Astrocyte (in vitro differentiated cells and primary cell): ENCODE data around the gene CHRNA4. TPM values are rescaled to one million over a fixed set of nuclear protein-coding genes. Genes with fewer than 3 reads are reported as not detected.

Experiments
- DNase-seq: peaks from one replicate; pipeline ENCODE4 v3.0.0-alpha.2; 2010; ENCODE audit warnings: low read depth
- FAIRE-seq: peaks from 2 replicates; lab custom pipeline; 2011; peaks lifted over from hg19 to GRCh38; lab: Jason Lieb, UNC
- H2AFZ ChIP-seq: 2 replicates; pipeline ENCODE4 v1.6.0; 2012; ENCODE audit warnings: low read depth, low read length, inconsistent platforms
- H3K27ac ChIP-seq: 2 replicates; pipeline ENCODE4 v1.5.1; 2011; ENCODE audit warnings: low read depth, low read length, inconsistent platforms
- H3K27me3 ChIP-seq: 2 replicates; pipeline ENCODE4 v1.6.0; 2011; ENCODE audit warnings: low read length, inconsistent platforms; ENCODE audit not compliant: insufficient read depth
- H3K36me3 ChIP-seq: 2 replicates; pipeline ENCODE4 v1.5.1; 2011; ENCODE audit warnings: low read length, inconsistent platforms; ENCODE audit not compliant: insufficient read depth
- H3K4me1 ChIP-seq: 2 replicates; pipeline ENCODE4 v1.5.1; 2011; ENCODE audit warnings: low read length, inconsistent platforms; ENCODE audit not compliant: insufficient read depth
- H3K4me2 ChIP-seq: 2 replicates; pipeline ENCODE4 v1.6.0; 2012; ENCODE audit warnings: low read length, inconsistent platforms
- H3K4me3 ChIP-seq: 2 replicates; pipeline ENCODE4 v1.5.1; 2011; ENCODE audit warnings: low read depth, mild to moderate bottlenecking, low read length, inconsistent platforms; ENCODE audit not compliant: insufficient read depth
- H3K79me2 ChIP-seq: 2 replicates; pipeline ENCODE4 v1.6.0; 2012; ENCODE audit warnings: mild to moderate bottlenecking, low read length, inconsistent platforms; ENCODE audit not compliant: insufficient read depth
- H3K9ac ChIP-seq: 2 replicates; pipeline ENCODE4 v1.6.0; 2012; ENCODE audit warnings: mild to moderate bottlenecking, low read length, inconsistent platforms
- H3K9me3 ChIP-seq: 2 replicates; pipeline ENCODE4 v1.5.1; 2012; ENCODE audit warnings: low read depth, mild to moderate bottlenecking, low read length, inconsistent platforms; ENCODE audit not compliant: insufficient read depth
- H4K20me1 ChIP-seq: 2 replicates; pipeline ENCODE4 v1.6.0; 2012; ENCODE audit warnings: low read length, inconsistent platforms; ENCODE audit not compliant: insufficient read depth
- H3K27ac Mint-ChIP-seq: one replicate; pipeline ENCODE4 v1.8.0; 2021; ENCODE audit warnings: mild to moderate bottlenecking, mixed read lengths; ENCODE audit not compliant: unreplicated experiment
- H3K27me3 Mint-ChIP-seq: one replicate; pipeline ENCODE4 v1.8.0; 2021; ENCODE audit warnings: low read depth, mixed read lengths; ENCODE audit not compliant: unreplicated experiment
- H3K36me3 Mint-ChIP-seq: one replicate; pipeline ENCODE4 v1.8.0; 2021; ENCODE audit warnings: low read depth, mixed read lengths; ENCODE audit not compliant: unreplicated experiment
- H3K4me1 Mint-ChIP-seq: one replicate; pipeline ENCODE4 v1.8.0; 2021; ENCODE audit warnings: low read depth, mixed read lengths; ENCODE audit not compliant: unreplicated experiment
- H3K4me3 Mint-ChIP-seq: one replicate; pipeline ENCODE4 v1.8.0; 2021; ENCODE audit warnings: mild to moderate bottlenecking, moderate library complexity, mixed read lengths; ENCODE audit not compliant: unreplicated experiment
- H3K9me3 Mint-ChIP-seq: one replicate; pipeline ENCODE4 v1.8.0; 2021; ENCODE audit warnings: mild to moderate bottlenecking, mixed read lengths; ENCODE audit not compliant: unreplicated experiment
- EZH2 ChIP-seq: IDR thresholded peaks from 2 replicates; pipeline ENCODE4 v1.6.1; 2012; ENCODE audit warnings: mild to moderate bottlenecking, low read length, inconsistent platforms; ENCODE audit not compliant: insufficient read depth
- total RNA-seq: library from RNA; stranded (reverse); gene quantifications from 2 replicates; pipeline ENCODE4 v1.2.1, GENCODE V29; 2021
- TF ChIP-seq, protein P1 (sequence below): IDR thresholded peaks from 2 replicates; pipeline ENCODE4 v1.5.1; 2011; ENCODE audit warnings: low read depth, mild to moderate bottlenecking, inconsistent platforms, low read length, moderate library complexity; ENCODE audit not compliant: insufficient read depth

Gene CHRNA4
- total RNA-seq, 1 donor from 2014 or later = 1.8 TPM

DNA sequence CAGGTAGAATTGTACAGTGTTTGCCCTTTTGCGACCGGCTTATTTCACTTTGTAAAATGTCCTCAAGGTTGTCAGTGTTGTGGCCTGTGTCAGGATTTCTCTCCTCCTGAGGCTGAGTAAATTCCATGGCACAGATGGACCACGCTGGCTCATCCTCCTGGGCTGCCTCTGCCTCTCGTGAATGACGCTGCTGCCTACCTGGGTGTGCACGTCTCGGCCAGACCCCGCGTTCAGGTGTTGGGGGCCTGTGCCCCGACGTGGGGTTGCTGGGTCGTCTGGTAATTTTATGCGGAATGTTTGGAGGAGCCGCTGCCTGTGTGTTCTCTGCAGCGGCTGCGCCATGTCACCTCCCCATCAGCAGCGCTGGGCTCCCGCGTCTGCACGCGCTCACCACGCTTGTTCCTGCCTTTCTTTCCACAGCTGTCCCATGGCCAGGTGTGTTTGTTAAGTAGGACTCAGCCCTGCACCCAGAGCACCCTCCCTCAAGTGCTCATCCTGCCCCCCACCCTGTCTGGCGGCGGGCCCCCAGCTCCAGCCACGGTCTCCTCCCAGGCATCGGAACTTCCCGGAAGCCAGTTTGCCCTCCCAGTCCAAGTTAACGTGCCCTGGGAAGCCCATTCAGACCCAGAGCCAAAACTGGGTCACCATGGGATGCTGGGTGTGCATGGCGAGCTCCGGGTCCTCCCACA is 36.1 kb upstream of the CHRNA4 start:
- no peak for FAIRE-seq
- no peaks in the 10 kb centered on the region for H3K27me3 ChIP-seq
- H3K79me2 ChIP-seq = no peaks in the 10 kb centered on the region

GRCh38 chr20:63396300-63396699 is 35.2 kb upstream of the CHRNA4 start:
- H3K4me3 Mint-ChIP-seq = no peak overlapping the region
- H3K4me1 Mint-ChIP-seq = no peaks in the 10 kb centered on the region
- H3K27me3 ChIP-seq = no peaks in the 10 kb centered on the region
- peaks cover 41% of the 10 kb centered on the region for H3K27me3 Mint-ChIP-seq
- FAIRE-seq = no peak
- H3K9me3 ChIP-seq = no peaks in the 10 kb centered on the region
- no peaks in the 10 kb centered on the region for H3K4me1 ChIP-seq
- H3K9ac ChIP-seq = no peak overlapping the region
- H3K4me2 ChIP-seq = no peak overlapping the region
- no peak for DNase-seq
- no peaks in the 10 kb centered on the region for H3K36me3 Mint-ChIP-seq
- H3K9me3 Mint-ChIP-seq = peaks cover 2% of the 10 kb centered on the region
- no peak for TF ChIP-seq EZH2
- TF ChIP-seq, protein P1, sequence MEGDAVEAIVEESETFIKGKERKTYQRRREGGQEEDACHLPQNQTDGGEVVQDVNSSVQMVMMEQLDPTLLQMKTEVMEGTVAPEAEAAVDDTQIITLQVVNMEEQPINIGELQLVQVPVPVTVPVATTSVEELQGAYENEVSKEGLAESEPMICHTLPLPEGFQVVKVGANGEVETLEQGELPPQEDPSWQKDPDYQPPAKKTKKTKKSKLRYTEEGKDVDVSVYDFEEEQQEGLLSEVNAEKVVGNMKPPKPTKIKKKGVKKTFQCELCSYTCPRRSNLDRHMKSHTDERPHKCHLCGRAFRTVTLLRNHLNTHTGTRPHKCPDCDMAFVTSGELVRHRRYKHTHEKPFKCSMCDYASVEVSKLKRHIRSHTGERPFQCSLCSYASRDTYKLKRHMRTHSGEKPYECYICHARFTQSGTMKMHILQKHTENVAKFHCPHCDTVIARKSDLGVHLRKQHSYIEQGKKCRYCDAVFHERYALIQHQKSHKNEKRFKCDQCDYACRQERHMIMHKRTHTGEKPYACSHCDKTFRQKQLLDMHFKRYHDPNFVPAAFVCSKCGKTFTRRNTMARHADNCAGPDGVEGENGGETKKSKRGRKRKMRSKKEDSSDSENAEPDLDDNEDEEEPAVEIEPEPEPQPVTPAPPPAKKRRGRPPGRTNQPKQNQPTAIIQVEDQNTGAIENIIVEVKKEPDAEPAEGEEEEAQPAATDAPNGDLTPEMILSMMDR = no peak
- no peaks in the 10 kb centered on the region for H4K20me1 ChIP-seq
- no peaks in the 10 kb centered on the region for H3K79me2 ChIP-seq
- no peak overlapping the region for H2AFZ ChIP-seq
- no peak overlapping the region for H3K27ac ChIP-seq
- H3K27ac Mint-ChIP-seq = no peak overlapping the region
- no peak overlapping the region for H3K4me3 ChIP-seq
- no peaks in the 10 kb centered on the region for H3K36me3 ChIP-seq

More for the DNA sequence above, 36.1 kb upstream of the CHRNA4 start:
- Mint-ChIP-seq H3K27me3 (peaks cover 47% of the 10 kb centered on the region), H3K4me1 (no peaks in the 10 kb centered on the region), H3K4me3 (no peak overlapping the region), H3K27ac (no peak overlapping the region), H3K36me3 (no peaks in the 10 kb centered on the region), H3K9me3 (no peaks in the 10 kb centered on the region)
- H3K27ac ChIP-seq = no peak overlapping the region
- H3K4me2 ChIP-seq = no peak overlapping the region
- no peaks in the 10 kb centered on the region for H3K4me1 ChIP-seq
- no peak overlapping the region for H3K4me3 ChIP-seq
- TF ChIP-seq, protein P1 = no peak
- TF ChIP-seq EZH2 = no peak
- no peaks in the 10 kb centered on the region for H3K36me3 ChIP-seq
- no peak for DNase-seq
- no peaks in the 10 kb centered on the region for H4K20me1 ChIP-seq
- H3K9ac ChIP-seq = no peak overlapping the region
- H3K9me3 ChIP-seq = no peaks in the 10 kb centered on the region
- H2AFZ ChIP-seq = no peak overlapping the region

- Mint-ChIP-seq H3K4me1 (no peaks in the 10 kb centered on the region), H3K4me3 (no peak overlapping the region), H3K36me3 (no peaks in the 10 kb centered on the region), H3K9me3 (peaks cover 8% of the 10 kb centered on the region), H3K27ac (no peak overlapping the region), H3K27me3 (peaks cover 39% of the 10 kb centered on the region)
- Histone ChIP-seq H3K36me3 (no peaks in the 10 kb centered on the region), H3K27ac (no peak overlapping the region), H3K79me2 (no peaks in the 10 kb centered on the region), H3K9me3 (no peaks in the 10 kb centered on the region), H4K20me1 (no peaks in the 10 kb centered on the region), H3K27me3 (no peaks in the 10 kb centered on the region), H2AFZ (no peak overlapping the region), H3K9ac (no peak overlapping the region), H3K4me2 (no peak overlapping the region), H3K4me1 (no peaks in the 10 kb centered on the region), H3K4me3 (no peak overlapping the region)
- no peak for TF ChIP-seq EZH2
- TF ChIP-seq, protein P1 = no peak
- no peak for DNase-seq
- no peak for FAIRE-seq
Measured at GRCh38 chr20:63395723-63396122, 34.6 kb upstream of the CHRNA4 start.
